Testis (tissue), 3 donors: ENCODE data around the gene CLRN1. TPM values are rescaled to one million over a fixed set of nuclear protein-coding genes. Genes with fewer than 3 reads are reported as not detected.

Experiments used
- DNase-seq: peaks from one replicate; pipeline ENCODE4 v3.0.0-alpha.2; 2019
- H3K27ac ChIP-seq, 2 donors: fragments of 200-600 bp; sonication (generic); one replicate each; pipeline ENCODE4 v1.5.1; 2019
- H3K27me3 ChIP-seq: fragments of 200-600 bp; sonication (generic); one replicate; pipeline ENCODE4 v1.5.1; 2019
- H3K36me3 ChIP-seq: fragments of 200-600 bp; sonication (generic); one replicate; pipeline ENCODE4 v1.5.1; 2017; ENCODE audit warnings: low read depth; ENCODE audit errors: missing control alignments
- H3K4me1 ChIP-seq: fragments of 200-600 bp; sonication (generic); one replicate; pipeline ENCODE4 v1.5.1; 2019
- H3K4me3 ChIP-seq, 2 donors: fragments of 200-600 bp; sonication (generic); one replicate each; pipeline ENCODE4 v1.5.1; 2017 to 2019
- H3K9me3 ChIP-seq: fragments of 200-600 bp; sonication (generic); one replicate; pipeline ENCODE4 v1.5.1; 2017
- CTCF ChIP-seq, 3 experiments: fragments of 450-650 bp in 2 of 3; fragments of 200-600 bp in 1 of 3; sonication (generic) in 1 of 3; IDR thresholded peaks; one replicate each; pipeline ENCODE4 v1.5.1; 2016 to 2019; ENCODE audit warnings: antibody characterized with exemption in 3 of 3, mild to moderate bottlenecking in 2 of 3, moderate library complexity in 1 of 3
- POLR2A ChIP-seq: fragments of 450-650 bp; IDR thresholded peaks from one replicate; pipeline ENCODE4 v1.6.1; 2017; ENCODE audit warnings: antibody characterized with exemption, mild to moderate bottlenecking, moderate library complexity
- WGBS, 2 donors: methylation state at CpG; one replicate each; pipeline ENCODE4 v1.1.5; 2018; 5-methylcytosine and 5-hydroxymethylcytosine counted together
- intact Hi-C: fragments of 100-400 bp; cut with DNase I; formaldehyde crosslinking; loops from one replicate; pipeline ENCODE4 v1.15.1; 2023; ENCODE audit warnings: low total_unique reads
- polyA plus RNA-seq: library from polyadenylated mRNA; stranded (reverse); fragments of 350-450 nt; fragmentation: Illumina TruSeq; extraction: RNeasy Lipid Tissue Mini Kit (QIAGEN cat#74804); gene quantifications from one replicate; pipeline ENCODE4 v1.2.3, GENCODE V29; 2014; ENCODE audit warnings: low read depth, low replicate concordance; ENCODE audit not compliant: insufficient read depth
- total RNA-seq, 2 donors: library from RNA; depleted of rRNA; stranded (reverse); fragments of >200 nt; gene quantifications; one replicate each; pipeline ENCODE4 v1.2.3, GENCODE V29; 2016

The CLRN1 gene
- total and polyA plus RNA-seq, 3 donors from 2014 or later: 0.38 to 0.79 (median 0.43) TPM

DNA sequence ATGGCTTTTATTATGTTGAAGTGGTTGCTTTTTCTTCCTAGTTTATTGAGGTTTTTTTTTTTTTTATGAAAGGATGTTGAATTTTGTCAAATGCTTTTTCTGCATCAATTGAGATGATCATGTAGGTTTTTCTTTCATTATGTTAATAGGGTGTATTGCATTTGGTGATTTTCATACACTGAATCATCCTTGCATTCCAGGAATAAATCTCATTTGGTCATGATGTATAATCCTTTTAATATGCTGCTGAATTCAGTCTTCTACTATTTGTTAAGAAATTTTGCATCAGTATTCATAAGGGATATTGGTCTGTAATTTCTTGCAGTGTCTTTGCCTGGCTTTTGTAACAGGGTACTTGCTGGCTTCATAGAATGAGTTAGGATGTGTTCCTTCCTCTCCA is 11.5 kb upstream of the CLRN1 start:
- Histone ChIP-seq H3K27me3 (no peaks in the 10 kb centered on the region), H3K9me3 (no peaks in the 10 kb centered on the region), H3K27ac (no peak overlapping the region), H3K4me3 (no peak overlapping the region), H3K36me3 (no peaks in the 10 kb centered on the region), H3K4me1 (no peaks in the 10 kb centered on the region)
- DNase-seq: no peak
- TF ChIP-seq POLR2A: no peak
- TF ChIP-seq CTCF (IDR thresholded peaks at IDR 0.05): no peak
- intact Hi-C loops: no loop called here

GRCh38 chr3:150978566-150979148 is 6.1 kb upstream of the CLRN1 start:
- Histone ChIP-seq H3K27me3 (no peaks in the 10 kb centered on the region), H3K9me3 (no peaks in the 10 kb centered on the region), H3K36me3 (no peaks in the 10 kb centered on the region), H3K27ac (no peak overlapping the region), H3K4me3 (no peak overlapping the region), H3K4me1 (no peaks in the 10 kb centered on the region)
- intact Hi-C loops: no loop called here
- DNase-seq: no peak
- WGBS, 2 donors: 87 to 95% methylated on average over 4 of the region's 4 CpGs
- TF ChIP-seq POLR2A (no peak), CTCF (IDR thresholded peaks at IDR 0.05) (no peak)

DNA sequence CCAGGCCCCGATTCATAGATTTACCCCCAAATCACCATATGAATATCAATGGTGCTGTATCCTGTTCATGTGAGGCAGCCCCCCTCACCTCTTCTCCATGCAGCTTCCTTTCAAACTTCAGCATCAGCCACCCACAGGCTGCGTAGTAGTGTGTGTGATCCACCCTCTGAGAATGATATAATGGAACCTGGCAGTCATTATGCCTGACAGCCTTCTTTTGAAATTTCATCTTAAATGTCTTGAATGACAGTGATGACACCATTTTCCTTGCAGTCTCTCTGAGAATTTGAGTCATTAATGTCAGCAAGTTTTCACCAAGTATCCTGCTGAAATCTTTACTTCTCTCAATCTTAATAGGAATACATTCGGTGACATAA is 3.5 kb upstream of the CLRN1 start:
- no peak for DNase-seq
- Histone ChIP-seq H3K4me3 (no peak overlapping the region), H3K27me3 (no peaks in the 10 kb centered on the region), H3K4me1 (no peaks in the 10 kb centered on the region), H3K27ac (no peak overlapping the region), H3K36me3 (no peaks in the 10 kb centered on the region), H3K9me3 (no peaks in the 10 kb centered on the region)
- intact Hi-C loops: no loop called here
- TF ChIP-seq CTCF (IDR thresholded peaks at IDR 0.05): no peak
- WGBS, 2 donors: 74 to 77% methylated on average over 3 of the region's 3 CpGs

DNA sequence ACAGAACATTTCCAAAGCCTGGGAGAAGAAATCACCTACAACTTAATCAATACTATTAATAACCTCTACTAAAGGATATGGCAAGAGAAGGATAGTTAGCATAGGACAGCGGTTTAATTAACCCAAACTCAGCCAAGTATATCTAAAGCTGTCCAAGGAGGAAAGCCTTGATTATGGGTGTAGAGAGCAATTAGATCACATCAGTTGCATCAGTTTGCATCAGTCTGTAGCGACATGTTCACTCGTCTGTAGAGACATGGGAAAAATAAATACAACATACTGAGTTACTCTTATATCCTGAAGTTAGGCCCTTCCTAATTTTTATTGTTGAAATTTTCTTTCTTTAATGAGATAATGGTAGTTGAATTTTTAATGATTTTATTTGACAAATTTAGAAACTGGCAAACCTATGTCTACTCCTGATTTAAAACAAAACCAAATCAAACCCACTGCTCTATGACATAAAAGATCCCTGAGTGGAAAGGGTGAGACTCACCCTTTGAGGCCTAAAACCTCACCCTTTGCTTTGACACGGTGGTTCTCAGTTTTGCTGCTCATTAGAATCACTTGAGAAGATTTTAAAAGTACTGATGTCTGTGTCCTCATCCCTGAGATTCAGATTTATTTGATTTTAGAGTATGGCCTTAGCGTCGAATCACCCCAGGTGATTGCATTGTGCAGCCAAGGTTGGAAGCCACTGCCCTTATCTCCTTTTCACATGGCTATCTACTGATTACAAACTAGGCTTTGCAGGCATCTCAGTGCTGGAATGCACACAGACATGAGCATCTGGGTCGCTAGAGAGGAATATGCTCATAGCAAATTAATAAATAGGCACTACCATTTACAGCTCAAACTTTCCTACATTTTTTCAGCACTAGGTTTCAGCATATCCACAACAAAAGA is 2.8 kb upstream of the CLRN1 start:
- no peak for TF ChIP-seq CTCF (IDR thresholded peaks at IDR 0.05)
- no peak for TF ChIP-seq POLR2A
- H3K4me1 ChIP-seq: no peaks in the 10 kb centered on the region
- DNase-seq: no peak
- WGBS, 2 donors: 76 to 79% methylated on average over 7 of the region's 7 CpGs
- no peaks in the 10 kb centered on the region for H3K27me3 ChIP-seq
- intact Hi-C loops: no loop called here
- no peaks in the 10 kb centered on the region for H3K9me3 ChIP-seq
- H3K27ac ChIP-seq: no peak overlapping the region
- H3K4me3 ChIP-seq: no peak overlapping the region
- H3K36me3 ChIP-seq: no peaks in the 10 kb centered on the region
